Sigmoid colon (tissue), 7 donors: Measurements from ENCODE around the gene LRRC38. TPM values are rescaled to one million over a fixed set of nuclear protein-coding genes. Genes with fewer than 3 reads are reported as not detected.

Source experiments
- DNase-seq: peaks from one replicate; pipeline ENCODE4 v3.0.0-alpha.2; 2019
- H3K27ac ChIP-seq, 4 donors: fragments of 200-600 bp; sonication (generic); one replicate each; pipeline ENCODE4 v1.5.1; 2016 to 2019; ENCODE audit warnings: mild to moderate bottlenecking in 1 of 4
- H3K27me3 ChIP-seq, 3 donors: fragments of 200-600 bp; sonication (generic); one replicate each; pipeline ENCODE4 v1.5.1; 2019; ENCODE audit warnings: mild to moderate bottlenecking in 1 of 3
- H3K36me3 ChIP-seq, 4 donors: fragments of 200-600 bp; sonication (generic); one replicate each; pipeline ENCODE4 v1.5.1; 2016 to 2019
- H3K4me1 ChIP-seq, 4 donors: fragments of 200-600 bp; sonication (generic); one replicate each; pipeline ENCODE4 v1.5.1; 2017 to 2019
- H3K4me3 ChIP-seq, 4 donors: fragments of 200-600 bp; sonication (generic); one replicate each; pipeline ENCODE4 v1.5.1; 2017 to 2019; ENCODE audit warnings: mild to moderate bottlenecking in 2 of 4, moderate library complexity in 1 of 4
- H3K9me3 ChIP-seq, 4 donors: fragments of 200-600 bp in 3 of 4; sonication (generic) in 3 of 4; one replicate each; pipeline versions ENCODE4 v1.5.1 to v1.6.1; 2013 to 2019
- EP300 ChIP-seq, 4 donors: sonication (generic); formaldehyde crosslinking; IDR thresholded peaks; one replicate each; pipeline ENCODE4 v1.6.1; 2017; ENCODE audit warnings: antibody characterized with exemption in 4 of 4
- POLR2A ChIP-seq, 2 donors: fragments of 450-650 bp; IDR thresholded peaks; one replicate each; pipeline ENCODE4 v1.6.1; 2016; ENCODE audit warnings: antibody characterized with exemption in 2 of 2, mild to moderate bottlenecking in 2 of 2, moderate library complexity in 2 of 2
- POLR2AphosphoS5 ChIP-seq, 4 donors: sonication (generic); formaldehyde crosslinking; IDR thresholded peaks; one replicate each; pipeline ENCODE4 v1.6.1; 2017; ENCODE audit warnings: antibody characterized with exemption in 4 of 4
- WGBS, 2 donors: extraction: QIAGEN DNeasy Blood & Tissue Kit; methylation state at CpG; one replicate each; pipeline ENCODE4 v1.1.7; 2013; 5-methylcytosine and 5-hydroxymethylcytosine counted together
- intact Hi-C: fragments of 100-400 bp; cut with DNase I; formaldehyde crosslinking; loops from one replicate; pipeline ENCODE4 v1.15.1; 2023
- polyA plus RNA-seq, 3 donors: library from polyadenylated mRNA; stranded (reverse); fragments of 200-250 nt; gene quantifications; one replicate each; pipeline ENCODE4 v1.2.3, GENCODE V29; 2013
- total RNA-seq, 4 donors: library from RNA; depleted of rRNA; stranded (reverse); fragments of >200 nt; gene quantifications; one replicate each; pipeline ENCODE4 v1.1.0, GENCODE V29; 2016
- TF ChIP-seq, protein P1 (sequence below), 4 experiments: fragments of 450-650 bp in 3 of 4; fragments of 200-600 bp in 1 of 4; IDR thresholded peaks; one replicate each; pipeline ENCODE4 v1.5.1; 2016 to 2019; ENCODE audit warnings: antibody characterized with exemption in 4 of 4, mild to moderate bottlenecking in 3 of 4, moderate library complexity in 2 of 4
- donor health status: healthy with polysubstance abuse.
- donor health status: Bipolar disorder and iron deficiency.
- donor health status: healthy.

LRRC38 gene
- total and polyA plus RNA-seq, 7 donors, result not detected

DNA sequence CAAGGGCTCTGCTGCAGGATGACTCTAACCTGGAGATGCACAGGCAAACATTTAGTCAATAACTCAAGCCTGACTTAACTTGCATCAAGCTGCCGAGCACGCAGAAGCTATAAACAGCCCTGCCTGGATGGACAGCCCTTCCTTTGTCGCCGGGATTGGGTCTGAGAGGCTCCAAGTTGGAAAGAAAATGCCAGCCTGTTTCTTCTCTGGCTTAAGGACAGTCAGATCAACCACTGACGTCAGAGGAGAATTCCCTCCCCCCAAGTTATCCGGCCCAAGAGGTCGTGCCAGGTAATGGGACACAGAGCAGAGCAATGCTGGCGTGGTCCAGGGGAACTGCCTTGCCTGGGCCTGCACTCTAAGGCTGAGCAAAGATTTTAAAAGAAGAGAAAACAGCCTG, 27.1 kb upstream of the LRRC38 start:
- H3K27me3 ChIP-seq, result no peaks in the 10 kb centered on the region
- H3K27ac ChIP-seq, result peak overlapping the region in 3 of 4 donors; percentile 71 to 79 (median 74)

DNA sequence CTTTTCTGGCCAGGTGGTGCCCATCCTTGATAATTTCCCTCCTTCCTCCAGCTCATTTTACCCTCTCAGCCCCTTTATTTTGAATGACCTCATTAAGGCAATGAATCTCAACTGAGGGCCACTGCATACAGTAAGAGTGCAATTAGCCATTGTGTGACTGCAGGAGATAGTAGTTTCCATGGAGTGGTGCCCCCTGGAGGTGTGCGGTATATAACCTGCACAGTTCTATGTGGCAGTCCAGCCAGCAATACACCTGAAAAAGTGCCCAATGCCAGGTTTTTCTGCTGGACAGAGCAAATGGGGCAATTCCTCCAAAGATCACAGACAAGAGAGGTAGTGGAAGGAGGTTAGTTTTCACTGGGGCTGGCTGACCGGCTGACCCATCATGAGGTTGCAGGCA, 25.9 kb upstream of the LRRC38 start:
- Histone ChIP-seq H3K4me1 (peaks cover 0 to 35% (median 29%) of the 10 kb centered on the region in 4 donors), H3K27me3 (no peaks in the 10 kb centered on the region), H3K4me3 (no peak overlapping the region), H3K9me3 (no peaks in the 10 kb centered on the region), H3K36me3 (no peaks in the 10 kb centered on the region), H3K27ac (no peak overlapping the region)
- no peak for DNase-seq
- WGBS, 2 donors, result 93 to 96% methylated on average over 2 of the region's 2 CpGs
- intact Hi-C loops, result no loop called here
- TF ChIP-seq EP300 (IDR thresholded peaks at IDR 0.05) (no peak), POLR2AphosphoS5 (IDR thresholded peaks at IDR 0.05) (no peak), POLR2A (IDR thresholded peaks at IDR 0.05) (no peak)
- TF ChIP-seq, protein P1, sequence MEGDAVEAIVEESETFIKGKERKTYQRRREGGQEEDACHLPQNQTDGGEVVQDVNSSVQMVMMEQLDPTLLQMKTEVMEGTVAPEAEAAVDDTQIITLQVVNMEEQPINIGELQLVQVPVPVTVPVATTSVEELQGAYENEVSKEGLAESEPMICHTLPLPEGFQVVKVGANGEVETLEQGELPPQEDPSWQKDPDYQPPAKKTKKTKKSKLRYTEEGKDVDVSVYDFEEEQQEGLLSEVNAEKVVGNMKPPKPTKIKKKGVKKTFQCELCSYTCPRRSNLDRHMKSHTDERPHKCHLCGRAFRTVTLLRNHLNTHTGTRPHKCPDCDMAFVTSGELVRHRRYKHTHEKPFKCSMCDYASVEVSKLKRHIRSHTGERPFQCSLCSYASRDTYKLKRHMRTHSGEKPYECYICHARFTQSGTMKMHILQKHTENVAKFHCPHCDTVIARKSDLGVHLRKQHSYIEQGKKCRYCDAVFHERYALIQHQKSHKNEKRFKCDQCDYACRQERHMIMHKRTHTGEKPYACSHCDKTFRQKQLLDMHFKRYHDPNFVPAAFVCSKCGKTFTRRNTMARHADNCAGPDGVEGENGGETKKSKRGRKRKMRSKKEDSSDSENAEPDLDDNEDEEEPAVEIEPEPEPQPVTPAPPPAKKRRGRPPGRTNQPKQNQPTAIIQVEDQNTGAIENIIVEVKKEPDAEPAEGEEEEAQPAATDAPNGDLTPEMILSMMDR (IDR thresholded peaks at IDR 0.05), result no peak

More for the DNA sequence above, 27.1 kb upstream of the LRRC38 start:
- Histone ChIP-seq H3K9me3 (no peaks in the 10 kb centered on the region), H3K4me3 (no peak overlapping the region), H3K4me1 (peaks cover 0 to 35% (median 29%) of the 10 kb centered on the region in 4 donors), H3K36me3 (no peaks in the 10 kb centered on the region)
- intact Hi-C loops, result no loop called here
- WGBS, 2 donors, result 50 to 60% methylated on average over 8 of the region's 8 CpGs
- TF ChIP-seq POLR2A (IDR thresholded peaks at IDR 0.05) (no peak), EP300 (IDR thresholded peaks at IDR 0.05) (peak in 3 of 4 donors; percentile 86 to 93 (median 92)), POLR2AphosphoS5 (IDR thresholded peaks at IDR 0.05) (peak; percentile 47 to 89 (median 84))
- TF ChIP-seq, protein P1 (IDR thresholded peaks at IDR 0.05), result no peak
- DNase-seq, result peak; percentile 83

DNA sequence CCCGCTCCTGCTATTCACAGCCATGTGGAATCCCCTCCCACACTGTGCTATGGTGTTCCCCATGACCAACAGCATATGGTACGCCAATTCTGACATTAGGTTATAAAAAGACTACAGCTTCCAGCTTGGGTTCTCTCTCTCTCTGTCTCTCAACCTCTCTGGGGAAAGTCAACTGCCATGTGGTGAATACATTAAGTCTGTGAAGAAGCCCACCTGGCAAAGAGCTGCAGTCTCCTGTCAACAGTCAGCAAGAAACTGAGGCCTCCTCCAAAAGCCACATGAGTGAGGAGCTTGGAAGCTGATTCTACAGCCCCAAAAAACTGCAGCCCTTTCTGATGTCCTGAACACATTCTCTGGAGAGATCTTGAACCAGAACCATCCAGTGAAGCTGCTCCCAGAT, 25.0 kb upstream of the LRRC38 start:
- TF ChIP-seq, protein P1 (IDR thresholded peaks at IDR 0.05), result no peak
- no peak for TF ChIP-seq EP300 (IDR thresholded peaks at IDR 0.05)
- no peak for TF ChIP-seq POLR2AphosphoS5 (IDR thresholded peaks at IDR 0.05)
- TF ChIP-seq POLR2A (IDR thresholded peaks at IDR 0.05), result no peak
- Histone ChIP-seq H3K4me1 (peaks cover 0 to 27% (median 21%) of the 10 kb centered on the region in 4 donors), H3K4me3 (no peak overlapping the region), H3K27me3 (no peaks in the 10 kb centered on the region), H3K9me3 (no peaks in the 10 kb centered on the region), H3K36me3 (no peaks in the 10 kb centered on the region), H3K27ac (no peak overlapping the region)
- DNase-seq, result no peak
- intact Hi-C loops, result no loop called here
- WGBS, 2 donors, result 91 to 93% methylated on average over 2 of the region's 2 CpGs

DNA sequence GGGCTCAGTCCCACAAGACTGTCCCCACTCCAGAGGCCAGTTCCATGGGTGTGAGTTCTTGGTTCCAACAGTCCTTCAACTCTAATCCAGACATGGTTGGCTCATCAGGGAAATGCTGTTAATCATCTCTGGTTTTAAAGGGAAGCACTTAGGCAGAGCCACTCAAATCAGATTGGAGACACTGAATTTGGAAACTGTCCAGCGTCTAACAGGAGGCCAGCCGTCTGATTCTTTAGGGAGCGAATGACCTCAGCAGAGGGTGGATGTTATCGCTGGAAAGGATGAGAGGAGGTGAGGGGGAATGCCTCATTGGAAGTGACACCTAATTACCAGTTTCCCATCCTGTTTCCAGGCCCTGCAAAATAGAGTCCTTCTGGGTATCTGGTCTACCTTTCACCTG, 22.8 kb upstream of the LRRC38 start:
- intact Hi-C loops, result no loop called here
- no peak for TF ChIP-seq EP300 (IDR thresholded peaks at IDR 0.05)
- TF ChIP-seq POLR2AphosphoS5 (IDR thresholded peaks at IDR 0.05), result no peak
- TF ChIP-seq POLR2A (IDR thresholded peaks at IDR 0.05), result no peak
- TF ChIP-seq, protein P1 (IDR thresholded peaks at IDR 0.05), result no peak
- Histone ChIP-seq H3K4me3 (no peak overlapping the region), H3K9me3 (no peaks in the 10 kb centered on the region), H3K4me1 (peaks cover 0 to 19% (median 14%) of the 10 kb centered on the region in 4 donors), H3K27me3 (no peaks in the 10 kb centered on the region), H3K27ac (no peak overlapping the region), H3K36me3 (no peaks in the 10 kb centered on the region)
- DNase-seq, result peak; percentile 13
- WGBS, 2 donors, result 78 to 85% methylated on average over 4 of the region's 4 CpGs

DNA sequence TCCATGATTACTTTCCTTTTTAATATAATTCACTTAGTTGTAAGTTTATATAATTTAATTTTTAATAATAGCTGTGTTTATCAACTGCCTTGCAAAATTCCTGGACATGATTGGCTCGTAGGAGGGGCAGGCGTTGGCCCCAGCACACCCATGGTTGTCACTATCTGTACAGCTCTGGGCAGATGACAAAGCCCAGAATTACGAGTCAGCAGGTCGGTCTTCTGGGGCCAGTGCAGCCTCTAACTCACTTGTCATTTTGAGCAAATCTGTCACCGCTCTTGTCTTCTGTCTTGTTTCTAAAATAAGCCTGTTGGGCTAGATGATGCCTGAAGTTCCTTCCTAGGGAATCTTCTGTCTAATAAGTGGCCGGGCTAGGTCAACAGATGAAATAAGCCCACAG, 21.4 kb upstream of the LRRC38 start:
- intact Hi-C loops, result no loop called here
- Histone ChIP-seq H3K4me1 (peaks cover 0 to 6% (median 1%) of the 10 kb centered on the region in 4 donors), H3K27ac (no peak overlapping the region), H3K27me3 (no peaks in the 10 kb centered on the region), H3K9me3 (no peaks in the 10 kb centered on the region), H3K36me3 (no peaks in the 10 kb centered on the region), H3K4me3 (no peak overlapping the region)
- DNase-seq, result peak; percentile 27
- WGBS, 2 donors, result 88% methylated on average over 6 of the region's 6 CpGs
- no peak for TF ChIP-seq POLR2A (IDR thresholded peaks at IDR 0.05)
- no peak for TF ChIP-seq EP300 (IDR thresholded peaks at IDR 0.05)
- no peak for TF ChIP-seq POLR2AphosphoS5 (IDR thresholded peaks at IDR 0.05)
- TF ChIP-seq, protein P1 (IDR thresholded peaks at IDR 0.05), result no peak
